ENCODE measurements around the gene LIPT2. TPM values are rescaled to one million over a fixed set of nuclear protein-coding genes. Genes with fewer than 3 reads are reported as not detected.
A peak's percentile ranks its signal among the peaks of the same experiment; 100 is the strongest.

LIPT2 gene
- total RNA-seq, 4 donors from 2014 or later: 5.1 to 10.6 (median 7.6) TPM

DNA sequence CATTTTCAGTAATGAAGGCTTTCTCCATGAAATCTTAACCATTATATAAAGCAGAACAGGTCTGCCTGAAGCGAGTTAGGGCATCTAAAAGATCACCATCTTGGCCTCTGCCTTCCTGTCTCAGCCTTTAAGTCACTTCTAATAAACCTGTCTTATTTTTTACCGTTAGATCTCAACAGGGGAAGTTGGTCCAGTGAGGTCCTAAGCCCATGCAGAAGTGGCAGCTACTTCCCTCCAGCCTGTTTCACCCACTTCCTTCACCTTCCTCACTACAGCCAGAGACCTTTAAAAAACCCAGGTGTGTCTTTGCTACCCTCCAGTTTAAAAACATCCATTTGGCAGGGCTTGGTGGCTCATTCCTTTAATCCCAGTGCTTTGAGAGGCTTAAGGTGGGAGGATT, 14.1 kb upstream of the LIPT2 start:
- 55% methylated on average over 2 of the region's 2 CpGs for WGBS
- no peak for TF ChIP-seq EP300 (IDR thresholded peaks at IDR 0.05)
- TF ChIP-seq POLR2A (IDR thresholded peaks at IDR 0.05): no peak
- Histone ChIP-seq H3K27me3 (no peaks in the 10 kb centered on the region), H3K4me1 (no peaks in the 10 kb centered on the region), H3K9me3 (no peaks in the 10 kb centered on the region), H3K4me3 (no peak overlapping the region), H3K27ac (no peak overlapping the region), H3K36me3 (no peaks in the 10 kb centered on the region)
- DNase-seq (ENCODE audit: low spot score in 2 of 2): no peak

DNA sequence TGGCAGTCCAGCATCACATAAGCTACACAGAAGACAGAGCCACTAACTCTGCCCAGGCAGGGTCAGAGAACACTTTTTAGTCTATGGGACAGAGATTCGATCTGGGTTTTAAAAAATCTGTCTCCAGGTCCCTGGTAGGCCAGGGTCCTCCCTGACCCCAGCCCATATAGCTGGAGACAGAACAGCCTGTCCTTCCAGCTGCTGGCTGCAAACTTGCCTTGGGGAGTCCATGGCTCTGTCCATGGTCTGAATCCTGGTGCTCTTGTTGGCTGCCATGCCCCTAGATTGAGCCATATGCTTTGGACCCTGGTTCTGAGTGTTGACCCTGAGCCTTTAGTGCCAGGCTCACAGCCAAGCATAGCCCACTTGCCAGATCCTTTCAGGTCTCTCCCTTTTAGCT, 13.3 kb upstream of the LIPT2 start:
- no peaks in the 10 kb centered on the region for H3K27me3 ChIP-seq
- no peaks in the 10 kb centered on the region for H3K4me1 ChIP-seq
- TF ChIP-seq, protein P1, sequence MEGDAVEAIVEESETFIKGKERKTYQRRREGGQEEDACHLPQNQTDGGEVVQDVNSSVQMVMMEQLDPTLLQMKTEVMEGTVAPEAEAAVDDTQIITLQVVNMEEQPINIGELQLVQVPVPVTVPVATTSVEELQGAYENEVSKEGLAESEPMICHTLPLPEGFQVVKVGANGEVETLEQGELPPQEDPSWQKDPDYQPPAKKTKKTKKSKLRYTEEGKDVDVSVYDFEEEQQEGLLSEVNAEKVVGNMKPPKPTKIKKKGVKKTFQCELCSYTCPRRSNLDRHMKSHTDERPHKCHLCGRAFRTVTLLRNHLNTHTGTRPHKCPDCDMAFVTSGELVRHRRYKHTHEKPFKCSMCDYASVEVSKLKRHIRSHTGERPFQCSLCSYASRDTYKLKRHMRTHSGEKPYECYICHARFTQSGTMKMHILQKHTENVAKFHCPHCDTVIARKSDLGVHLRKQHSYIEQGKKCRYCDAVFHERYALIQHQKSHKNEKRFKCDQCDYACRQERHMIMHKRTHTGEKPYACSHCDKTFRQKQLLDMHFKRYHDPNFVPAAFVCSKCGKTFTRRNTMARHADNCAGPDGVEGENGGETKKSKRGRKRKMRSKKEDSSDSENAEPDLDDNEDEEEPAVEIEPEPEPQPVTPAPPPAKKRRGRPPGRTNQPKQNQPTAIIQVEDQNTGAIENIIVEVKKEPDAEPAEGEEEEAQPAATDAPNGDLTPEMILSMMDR (IDR thresholded peaks at IDR 0.05): no peak
- TF ChIP-seq POLR2A (IDR thresholded peaks at IDR 0.05) (no peak), EP300 (IDR thresholded peaks at IDR 0.05) (no peak), POLR2AphosphoS5 (IDR thresholded peaks at IDR 0.05) (no peak)
- DNase-seq (ENCODE audit: low spot score in 2 of 2): no peak
- H3K27ac ChIP-seq: no peak overlapping the region
- no peaks in the 10 kb centered on the region for H3K36me3 ChIP-seq
- no peak overlapping the region for H3K4me3 ChIP-seq
- no peaks in the 10 kb centered on the region for H3K9me3 ChIP-seq
- 67% methylated on average over 1 of the region's 1 CpG for WGBS

DNA sequence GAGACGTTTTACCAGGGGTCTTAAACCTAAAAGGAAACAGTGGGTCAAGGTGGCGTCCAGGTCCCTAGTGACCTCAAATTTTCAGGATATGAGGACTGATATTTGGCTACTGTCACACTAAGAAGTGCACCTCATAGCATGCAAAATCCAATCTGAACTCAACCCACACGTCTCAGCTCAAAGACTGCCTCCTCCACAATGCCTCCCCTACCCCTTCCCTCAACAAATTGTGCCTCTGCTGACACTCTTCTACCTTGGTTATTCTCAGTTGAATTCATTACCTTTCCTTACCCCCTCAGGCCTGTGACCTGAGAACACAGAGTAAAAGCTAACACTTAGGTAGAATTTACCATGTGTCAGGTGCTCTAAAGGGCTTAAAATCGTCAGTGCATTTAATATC, 12.4 kb upstream of the LIPT2 start:
- TF ChIP-seq POLR2AphosphoS5 (IDR thresholded peaks at IDR 0.05) (no peak), POLR2A (IDR thresholded peaks at IDR 0.05) (no peak)
- WGBS: 89% methylated on average over 4 of the region's 4 CpGs

DNA sequence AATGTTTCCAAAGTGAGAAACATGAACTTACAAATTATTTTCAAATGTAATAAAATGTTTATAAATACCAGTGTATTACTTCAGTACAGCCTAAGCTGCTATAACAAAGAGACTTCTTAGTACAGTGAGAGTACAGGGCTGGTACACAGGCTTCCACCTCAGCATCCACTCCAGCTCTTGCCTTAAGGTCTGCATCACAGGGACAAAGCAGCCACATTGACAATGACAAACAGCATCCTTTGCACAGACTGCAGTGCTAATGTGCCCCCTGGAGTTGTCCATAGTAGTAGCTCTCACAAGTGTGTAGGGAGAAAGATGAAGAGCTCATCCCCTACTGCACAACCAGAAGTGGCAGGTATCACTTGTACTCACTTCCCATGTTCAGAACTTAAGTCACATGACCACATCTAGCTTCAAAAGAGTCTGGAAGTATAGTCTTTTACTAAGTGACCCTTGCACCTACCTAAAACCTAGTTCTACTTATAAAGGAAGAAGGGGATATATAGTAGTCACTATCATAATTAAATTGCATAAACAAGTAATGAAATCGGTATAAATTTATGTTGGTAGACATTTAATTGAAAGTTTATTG, 10.7 kb upstream of the LIPT2 start:
- no peaks in the 10 kb centered on the region for H3K9me3 ChIP-seq
- no peaks in the 10 kb centered on the region for H3K36me3 ChIP-seq
- WGBS: 85% methylated on average over 1 of the region's 1 CpG
- peak overlapping the region; percentile 63 for H3K27ac ChIP-seq
- no peaks in the 10 kb centered on the region for H3K27me3 ChIP-seq
- H3K4me1 ChIP-seq: no peaks in the 10 kb centered on the region
- DNase-seq (ENCODE audit: low spot score in 2 of 2): no peak
- H3K4me3 ChIP-seq: no peak overlapping the region
- TF ChIP-seq POLR2AphosphoS5 (IDR thresholded peaks at IDR 0.05): no peak

More for the DNA sequence above, 12.4 kb upstream of the LIPT2 start:
- H3K9me3 ChIP-seq: no peaks in the 10 kb centered on the region
- DNase-seq (ENCODE audit: low spot score in 2 of 2): no peak
- H3K4me1 ChIP-seq: no peaks in the 10 kb centered on the region
- no peaks in the 10 kb centered on the region for H3K36me3 ChIP-seq
- H3K4me3 ChIP-seq: no peak overlapping the region
- no peak overlapping the region for H3K27ac ChIP-seq
- no peaks in the 10 kb centered on the region for H3K27me3 ChIP-seq

DNA sequence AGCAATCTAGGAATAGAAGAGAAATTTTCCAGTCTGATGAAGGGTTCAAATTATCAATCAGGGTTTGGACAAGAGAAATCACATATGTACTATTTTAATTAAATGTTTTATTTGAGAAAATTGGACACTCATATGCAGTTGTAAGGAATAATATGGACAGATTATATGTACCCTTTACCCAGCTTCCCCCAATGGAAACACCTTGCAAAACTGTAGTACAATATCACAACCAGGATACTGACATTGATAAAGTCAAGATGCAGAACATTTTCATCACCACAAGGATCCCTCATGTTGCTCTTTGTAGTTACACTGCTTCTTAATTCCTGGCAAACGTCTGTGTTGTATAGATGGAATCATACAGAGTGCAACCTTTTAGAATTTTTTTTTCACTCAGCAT, 1.4 kb upstream of the LIPT2 start:
- no peaks in the 10 kb centered on the region for H3K36me3 ChIP-seq
- H3K4me1 ChIP-seq: peaks cover 15% of the 10 kb centered on the region
- H3K27ac ChIP-seq: no peak overlapping the region
- DNase-seq (ENCODE audit: low spot score in 2 of 2): no peak
- H3K27me3 ChIP-seq: no peaks in the 10 kb centered on the region
- 91% methylated on average over 1 of the region's 1 CpG for WGBS
- TF ChIP-seq EP300 (IDR thresholded peaks at IDR 0.05) (no peak), POLR2AphosphoS5 (IDR thresholded peaks at IDR 0.05) (no peak), POLR2A (IDR thresholded peaks at IDR 0.05) (no peak)
- TF ChIP-seq, protein P1 (IDR thresholded peaks at IDR 0.05): no peak
- H3K9me3 ChIP-seq: no peaks in the 10 kb centered on the region
- no peak overlapping the region for H3K4me3 ChIP-seq

DNA sequence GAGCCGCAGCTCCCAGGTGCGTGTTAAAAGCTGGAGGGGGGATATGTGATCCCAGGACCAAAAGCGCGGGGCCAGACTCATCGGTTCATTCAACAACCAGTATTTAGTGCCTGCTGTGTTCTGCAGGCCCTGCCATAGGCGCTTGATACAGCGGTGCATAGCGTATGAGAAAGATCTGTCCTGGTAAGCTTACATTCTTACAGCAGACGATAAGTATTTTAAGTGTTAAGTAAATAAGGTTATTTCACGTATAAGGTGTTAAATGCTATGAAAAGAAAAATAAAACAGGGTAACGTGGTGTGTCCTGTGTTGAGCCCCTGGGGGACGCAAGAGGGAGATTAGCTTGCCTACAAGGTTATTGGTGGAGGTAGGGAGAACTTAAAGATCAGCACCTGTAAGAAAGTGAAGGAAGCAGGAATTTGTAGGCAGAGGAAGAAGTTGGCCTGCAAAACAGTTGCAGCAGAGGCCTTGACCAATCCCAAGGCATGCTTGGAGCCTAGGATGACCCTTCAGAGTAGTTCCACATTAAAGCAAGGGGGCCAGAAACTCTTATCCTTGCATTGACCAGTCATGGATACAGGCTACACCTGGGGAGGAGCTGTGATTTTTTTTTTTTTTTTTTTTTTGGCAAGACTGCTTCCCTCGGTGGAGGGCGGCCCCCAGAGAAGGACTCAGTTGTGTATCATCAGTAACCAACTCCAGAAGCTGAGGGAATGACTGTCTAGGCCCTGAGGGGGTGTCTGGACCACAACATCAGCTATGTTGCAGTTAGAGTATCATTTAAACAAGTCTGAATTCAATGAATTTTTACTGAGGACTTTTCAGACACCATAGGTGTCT, 487 bp upstream of the LIPT2 start:
- no peaks in the 10 kb centered on the region for H3K9me3 ChIP-seq
- 8% methylated on average over 12 of the region's 14 CpGs for WGBS
- DNase-seq (ENCODE audit: low spot score in 2 of 2): no peak

More for the DNA sequence above, 487 bp upstream of the LIPT2 start:
- Histone ChIP-seq H3K4me1 (peaks cover 15% of the 10 kb centered on the region), H3K4me3 (peak overlapping the region; percentile 72), H3K36me3 (no peaks in the 10 kb centered on the region), H3K27me3 (no peaks in the 10 kb centered on the region), H3K27ac (peak overlapping the region; percentile 98)
- TF ChIP-seq EP300 (IDR thresholded peaks at IDR 0.05): no peak
- no peak for TF ChIP-seq POLR2A (IDR thresholded peaks at IDR 0.05)
- TF ChIP-seq, protein P1 (IDR thresholded peaks at IDR 0.05): no peak
- no peak for TF ChIP-seq POLR2AphosphoS5 (IDR thresholded peaks at IDR 0.05)
